Spleen (tissue), 7 donors: ENCODE measurements around the gene AJAP1.

ENCODE experiments used
- POLR2A ChIP-seq, 3 donors: fragments of 450-650 bp; IDR thresholded peaks; one replicate each; pipeline ENCODE4 v1.5.1; 2017; ENCODE audit warnings: antibody characterized with exemption in 3 of 3, mild to moderate bottlenecking in 1 of 3
- TF ChIP-seq, protein P1 (sequence below), 11 experiments: fragments of 200-600 bp in 7 of 11; fragments of 450-650 bp in 4 of 11; sonication (generic) in 4 of 11; IDR thresholded peaks in 8 of 11; conservative IDR thresholded peaks in 3 of 11; 1 replicate in 7 of 11; 2 replicates in 4 of 11; pipeline versions ENCODE4 v1.4.0 to v1.8.0; 2016 to 2021; ENCODE audit warnings: antibody characterized with exemption in 11 of 11, inconsistent platforms in 4 of 11, mild to moderate bottlenecking in 1 of 11
- donor health status: DM: no; HTN: no; CAD: no; lungs with moderate emphysema.
- donor health status: DM: no; HTN: no; CAD: no.
- donor health status: DM: no; HTN: no; CAD: no.

DNA sequence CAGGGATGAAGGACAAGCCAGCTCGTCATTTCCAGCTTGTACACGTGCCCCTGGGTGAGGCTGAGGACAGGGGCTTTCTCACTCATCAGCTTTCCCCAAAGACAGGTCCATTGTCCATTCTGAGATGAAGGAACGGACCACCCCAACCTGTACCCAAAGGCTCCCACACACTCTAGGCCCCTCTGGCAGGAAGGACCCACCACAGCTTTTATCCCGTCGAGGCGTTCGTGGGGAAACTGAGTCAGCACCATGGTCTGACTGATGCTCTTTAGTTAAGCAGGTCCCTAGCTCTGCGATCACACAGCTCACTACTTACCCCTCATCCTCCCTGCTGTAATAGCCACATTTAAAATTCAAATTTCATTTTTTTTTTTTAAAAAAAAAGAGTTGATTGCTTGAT is 117.3 kb downstream of the AJAP1 start:
- TF ChIP-seq, protein P1, sequence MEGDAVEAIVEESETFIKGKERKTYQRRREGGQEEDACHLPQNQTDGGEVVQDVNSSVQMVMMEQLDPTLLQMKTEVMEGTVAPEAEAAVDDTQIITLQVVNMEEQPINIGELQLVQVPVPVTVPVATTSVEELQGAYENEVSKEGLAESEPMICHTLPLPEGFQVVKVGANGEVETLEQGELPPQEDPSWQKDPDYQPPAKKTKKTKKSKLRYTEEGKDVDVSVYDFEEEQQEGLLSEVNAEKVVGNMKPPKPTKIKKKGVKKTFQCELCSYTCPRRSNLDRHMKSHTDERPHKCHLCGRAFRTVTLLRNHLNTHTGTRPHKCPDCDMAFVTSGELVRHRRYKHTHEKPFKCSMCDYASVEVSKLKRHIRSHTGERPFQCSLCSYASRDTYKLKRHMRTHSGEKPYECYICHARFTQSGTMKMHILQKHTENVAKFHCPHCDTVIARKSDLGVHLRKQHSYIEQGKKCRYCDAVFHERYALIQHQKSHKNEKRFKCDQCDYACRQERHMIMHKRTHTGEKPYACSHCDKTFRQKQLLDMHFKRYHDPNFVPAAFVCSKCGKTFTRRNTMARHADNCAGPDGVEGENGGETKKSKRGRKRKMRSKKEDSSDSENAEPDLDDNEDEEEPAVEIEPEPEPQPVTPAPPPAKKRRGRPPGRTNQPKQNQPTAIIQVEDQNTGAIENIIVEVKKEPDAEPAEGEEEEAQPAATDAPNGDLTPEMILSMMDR (IDR thresholded peaks at IDR 0.05 in 8 of 11, conservative IDR thresholded peaks at IDR 0.05 in 3 of 11): no peak
- TF ChIP-seq POLR2A (IDR thresholded peaks at IDR 0.05): no peak
